Stomach (tissue), 4 donors: ENCODE measurements around the gene CARHSP1.

Source experiments
- CTCF ChIP-seq, 7 experiments: fragments of 450-650 bp in 4 of 7; fragments of 200-600 bp in 3 of 7; sonication (generic) in 3 of 7; IDR thresholded peaks; one replicate each; pipeline ENCODE4 v1.5.1; 2016 to 2019; ENCODE audit warnings: antibody characterized with exemption in 7 of 7, control low read depth in 2 of 7, mild to moderate bottlenecking in 1 of 7
- EP300 ChIP-seq: sonication (generic); formaldehyde crosslinking; IDR thresholded peaks from one replicate; pipeline ENCODE4 v1.6.1; 2017; ENCODE audit warnings: antibody characterized with exemption
- POLR2A ChIP-seq, 4 donors: fragments of 450-650 bp; IDR thresholded peaks; one replicate each; pipeline ENCODE4 v1.6.1; 2016; ENCODE audit warnings: antibody characterized with exemption in 4 of 4, control low read depth in 2 of 4, mild to moderate bottlenecking in 1 of 4, moderate library complexity in 1 of 4

- TF ChIP-seq CTCF (IDR thresholded peaks at IDR 0.05), result no peak
- no peak for TF ChIP-seq EP300
- TF ChIP-seq POLR2A (IDR thresholded peaks at IDR 0.05), result no peak
Observed at GRCh38 chr16:8819411-8820034, 49.3 kb downstream of the CARHSP1 start.
